H9 (cell line): ENCODE results near the gene TMA7. TPM values are rescaled to one million over a fixed set of nuclear protein-coding genes. Genes with fewer than 3 reads are reported as not detected.

Experiments
- DNase-seq: peaks from one replicate; pipeline ENCODE4 v3.0.0-alpha.2; 2017
- H2AFZ ChIP-seq: one replicate; pipeline ENCODE4 v1.6.1; 2013; ENCODE audit warnings: mild to moderate bottlenecking, low read length, control low read depth, moderate library complexity
- H2AK5ac ChIP-seq: 2 replicates; pipeline ENCODE4 v1.6.1; 2013; ENCODE audit warnings: low read length, control low read depth, mixed read lengths; ENCODE audit not compliant: insufficient read length
- H2BK120ac ChIP-seq: one replicate; pipeline ENCODE4 v1.6.1; 2013; ENCODE audit warnings: low read depth, mild to moderate bottlenecking, low read length, control low read depth, inconsistent platforms; ENCODE audit not compliant: poor library complexity, severe bottlenecking
- H2BK12ac ChIP-seq: 2 replicates; pipeline ENCODE4 v1.6.1; 2013; ENCODE audit warnings: low read length, control low read depth, mixed read lengths, low read depth; ENCODE audit not compliant: insufficient read length
- H2BK15ac ChIP-seq: 2 replicates; pipeline ENCODE4 v1.6.1; 2013; ENCODE audit warnings: low read depth, low read length, control low read depth
- H2BK20ac ChIP-seq: one replicate; pipeline ENCODE4 v1.6.1; 2013; ENCODE audit warnings: low read depth, mild to moderate bottlenecking, low read length, control low read depth, inconsistent platforms; ENCODE audit not compliant: poor library complexity, severe bottlenecking
- H2BK5ac ChIP-seq: 2 replicates; pipeline ENCODE4 v1.6.1; 2013; ENCODE audit warnings: low read length, control low read depth, mixed read lengths; ENCODE audit not compliant: insufficient read length
- H3K14ac ChIP-seq: 2 replicates; pipeline ENCODE4 v1.6.1; 2013; ENCODE audit warnings: low read length, control low read depth; ENCODE audit not compliant: insufficient read depth
- H3K18ac ChIP-seq: 2 replicates; pipeline ENCODE4 v1.6.1; 2013; ENCODE audit warnings: low read depth, mild to moderate bottlenecking, mixed read lengths, low read length, control low read depth; ENCODE audit not compliant: insufficient read length
- H3K23ac ChIP-seq: 2 replicates; pipeline ENCODE4 v1.6.1; 2013; ENCODE audit warnings: low read length, control low read depth, mixed read lengths, low read depth; ENCODE audit not compliant: insufficient read length
- H3K23me2 ChIP-seq: 2 replicates; pipeline ENCODE4 v1.6.1; 2013; ENCODE audit warnings: low read depth, mild to moderate bottlenecking, mixed read lengths, low read length, control low read depth; ENCODE audit not compliant: insufficient read length, poor library complexity, severe bottlenecking
- H3K27ac ChIP-seq: 2 replicates; pipeline ENCODE4 v1.5.1; 2013; ENCODE audit warnings: low read length, control low read depth, mixed read lengths, low read depth; ENCODE audit not compliant: insufficient read length
- H3K27me3 ChIP-seq: 2 replicates; pipeline ENCODE4 v1.6.1; 2013; ENCODE audit warnings: low read length, control low read depth, inconsistent platforms; ENCODE audit not compliant: insufficient read depth
- H3K4ac ChIP-seq: 2 replicates; pipeline ENCODE4 v1.6.1; 2013; ENCODE audit warnings: low read depth, mild to moderate bottlenecking, control low read depth, inconsistent platforms, low read length, moderate library complexity
- H3K4me1 ChIP-seq: 2 replicates; pipeline ENCODE4 v1.6.1; 2013; ENCODE audit warnings: low read length, control low read depth, inconsistent platforms; ENCODE audit not compliant: insufficient read depth
- H3K4me2 ChIP-seq: 2 replicates; pipeline ENCODE4 v1.6.1; 2013; ENCODE audit warnings: low read length, control low read depth, mixed read lengths; ENCODE audit not compliant: insufficient read length, insufficient read depth
- H3K56ac ChIP-seq: 2 replicates; pipeline ENCODE4 v1.6.1; 2013; ENCODE audit warnings: low read depth, mild to moderate bottlenecking, mixed read lengths, low read length, control low read depth; ENCODE audit not compliant: insufficient read length
- H3K79me1 ChIP-seq: 2 replicates; pipeline ENCODE4 v1.6.1; 2013; ENCODE audit warnings: low read depth, mild to moderate bottlenecking, moderate library complexity, low read length, control low read depth, inconsistent platforms; ENCODE audit not compliant: insufficient read depth, poor library complexity, severe bottlenecking
- H3K79me2 ChIP-seq: 2 replicates; pipeline ENCODE4 v1.6.1; 2013; ENCODE audit warnings: low read length, control low read depth, inconsistent platforms; ENCODE audit not compliant: insufficient read depth
- H3K9ac ChIP-seq: 2 replicates; pipeline ENCODE4 v1.6.1; 2013; ENCODE audit warnings: low read length, control low read depth, mixed read lengths; ENCODE audit not compliant: insufficient read length; ENCODE audit errors: extremely low read depth
- H3K9me3 ChIP-seq: one replicate; pipeline ENCODE4 v1.6.1; 2013; ENCODE audit warnings: low read depth, low read length, inconsistent platforms; ENCODE audit not compliant: control insufficient read depth
- H3T11ph ChIP-seq: one replicate; pipeline ENCODE4 v1.6.1; 2013; ENCODE audit warnings: mild to moderate bottlenecking, low read length, control low read depth, inconsistent platforms
- H4K20me1 ChIP-seq: one replicate; pipeline ENCODE4 v1.6.1; 2013; ENCODE audit not compliant: control insufficient read depth, insufficient read length, insufficient read depth
- H4K5ac ChIP-seq: 2 replicates; pipeline ENCODE4 v1.6.1; 2013; ENCODE audit warnings: low read depth, mild to moderate bottlenecking, mixed read lengths, low read length, control low read depth; ENCODE audit not compliant: insufficient read length
- H4K8ac ChIP-seq: replicated peaks from 2 replicates; pipeline ENCODE4 v1.6.1; 2013; ENCODE audit warnings: low read length, control low read depth, mixed read lengths, low read depth; ENCODE audit not compliant: insufficient read length
- H4K91ac ChIP-seq: 2 replicates; pipeline ENCODE4 v1.6.1; 2013; ENCODE audit warnings: low read depth, mild to moderate bottlenecking, moderate library complexity, mixed read lengths, low read length, control low read depth; ENCODE audit not compliant: insufficient read length
- H3K27ac Mint-ChIP-seq, 3 experiments: 2 replicates in 2 of 3; 3 replicates in 1 of 3; pipeline ENCODE4 v1.8.0; 2020 to 2021; ENCODE audit warnings: mixed read lengths in 3 of 3, mild to moderate bottlenecking in 1 of 3, moderate library complexity in 1 of 3
- H3K27me3 Mint-ChIP-seq: 2 replicates; pipeline ENCODE4 v1.8.0; 2021; ENCODE audit warnings: low read depth, mild to moderate bottlenecking, moderate library complexity, mixed read lengths
- H3K36me3 Mint-ChIP-seq, 3 experiments: 2 replicates in 2 of 3; 3 replicates in 1 of 3; pipeline ENCODE4 v1.8.0; 2020 to 2021; ENCODE audit warnings: low read depth in 3 of 3, mixed read lengths in 3 of 3; ENCODE audit not compliant: insufficient read depth in 1 of 3
- H3K4me1 Mint-ChIP-seq, 2 experiments: 2 replicates each; pipeline ENCODE4 v1.8.0; 2020; ENCODE audit warnings: mixed read lengths in 2 of 2
- H3K4me3 Mint-ChIP-seq, 2 experiments: 2 replicates in 1 of 2; 3 replicates in 1 of 2; pipeline ENCODE4 v1.8.0; 2020 to 2021; ENCODE audit warnings: mild to moderate bottlenecking in 2 of 2, mixed read lengths in 2 of 2, moderate library complexity in 1 of 2
- H3K9me3 Mint-ChIP-seq, 2 experiments: 2 replicates in 1 of 2; 3 replicates in 1 of 2; pipeline ENCODE4 v1.8.0; 2020; ENCODE audit warnings: mild to moderate bottlenecking in 2 of 2, mixed read lengths in 2 of 2, moderate library complexity in 1 of 2
- CTCF ChIP-seq: fragments of 200-600 bp; sonication (generic); conservative IDR thresholded peaks from 3 replicates; pipeline ENCODE4 v1.8.0; 2021; ENCODE audit warnings: antibody characterized with exemption, mild to moderate bottlenecking
- WGBS: extraction: QIAGEN DNeasy Blood & Tissue Kit; methylation state at CpG from one replicate; pipeline ENCODE4 v1.1.7; 2013; ENCODE audit warnings: missing lambda C conversion rate, low lambda C conversion rate, mixed read lengths; ENCODE audit not compliant: insufficient read length; ENCODE audit errors: extremely low coverage; 5-methylcytosine and 5-hydroxymethylcytosine counted together
- total RNA-seq: library from RNA; stranded (reverse); gene quantifications from 2 replicates; pipeline ENCODE4 v1.2.1, GENCODE V29; 2021

The TMA7 gene
- total RNA-seq, 1 experiment from 2014 or later, result 305 TPM

DNA sequence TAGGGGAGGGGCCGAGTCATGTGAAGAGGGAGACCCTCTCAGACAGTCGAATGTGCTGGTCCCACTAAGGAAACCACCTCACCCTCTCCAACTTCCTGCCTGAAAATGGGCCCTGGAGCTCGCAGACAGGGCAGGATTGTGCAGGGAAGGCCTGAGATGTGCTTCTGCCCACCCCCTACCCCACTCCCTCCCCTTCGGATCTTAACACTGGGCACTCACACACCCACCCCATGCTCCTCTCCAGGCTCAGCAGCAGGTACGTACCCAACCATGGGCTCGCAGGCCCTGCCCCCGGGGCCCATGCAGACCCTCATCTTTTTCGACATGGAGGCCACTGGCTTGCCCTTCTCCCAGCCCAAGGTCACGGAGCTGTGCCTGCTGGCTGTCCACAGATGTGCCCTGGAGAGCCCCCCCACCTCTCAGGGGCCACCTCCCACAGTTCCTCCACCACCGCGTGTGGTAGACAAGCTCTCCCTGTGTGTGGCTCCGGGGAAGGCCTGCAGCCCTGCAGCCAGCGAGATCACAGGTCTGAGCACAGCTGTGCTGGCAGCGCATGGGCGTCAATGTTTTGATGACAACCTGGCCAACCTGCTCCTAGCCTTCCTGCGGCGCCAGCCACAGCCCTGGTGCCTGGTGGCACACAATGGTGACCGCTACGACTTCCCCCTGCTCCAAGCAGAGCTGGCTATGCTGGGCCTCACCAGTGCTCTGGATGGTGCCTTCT is 26.5 kb downstream of the TMA7 start:
- Histone ChIP-seq H2BK5ac (peak overlapping the region; percentile 43), H3K4ac (peak overlapping the region; percentile 88), H3K27me3 (no peaks in the 10 kb centered on the region), H3K9ac (peak overlapping the region; percentile 15), H2AK5ac (no peak overlapping the region), H3K23ac (no peak overlapping the region), H3T11ph (no peak overlapping the region), H2BK120ac (peak overlapping the region; percentile 96), H3K79me1 (no peaks in the 10 kb centered on the region), H4K8ac (no peak overlapping the region), H3K14ac (peak overlapping the region; percentile 87), H3K18ac (peak overlapping the region; percentile 92), H3K4me2 (no peak overlapping the region), H4K91ac (peak overlapping the region; percentile 92), H2BK12ac (peak overlapping the region; percentile 85), H3K4me1 (no peaks in the 10 kb centered on the region), H3K56ac (no peak overlapping the region), H3K79me2 (no peaks in the 10 kb centered on the region; the same call in 1 of the 2 replicates), H4K5ac (peak overlapping the region; percentile 37), H4K20me1 (no peaks in the 10 kb centered on the region), H2BK20ac (no peak overlapping the region), H3K9me3 (no peaks in the 10 kb centered on the region), H2AFZ (no peak overlapping the region), H2BK15ac (peak overlapping the region; percentile 7; the same call in 1 of the 2 replicates), H3K27ac (peak overlapping the region; percentile 44), H3K23me2 (no peaks in the 10 kb centered on the region)
- WGBS, result no CpG with 5 or more reads among the region's 19 CpGs
- DNase-seq, result peak; percentile 35
- TF ChIP-seq CTCF, result no peak
- Mint-ChIP-seq H3K27me3 (no peaks in the 10 kb centered on the region; the same call in 1 of the 2 replicates), H3K4me3 (no peak overlapping the region; a peak in 1 of 5 replicates), H3K36me3 (peaks cover 13 to 32% (median 32%) of the 10 kb centered on the region in 3 experiments), H3K9me3 (no peaks in the 10 kb centered on the region), H3K27ac (peak overlapping the region; percentile 90 to 99 (median 99); a peak in 6 of 7 replicates), H3K4me1 (peaks cover 16 to 26% of the 10 kb centered on the region in 2 experiments)
